Activated CD8-positive, alpha-beta T cell treated with anti-CD3 and anti-CD28 coated beads for 36 hours (primary cell): ENCODE results near the gene GRK3. TPM values are rescaled to one million over a fixed set of nuclear protein-coding genes. Genes with fewer than 3 reads are reported as not detected.

Experiments used
- ATAC-seq: fragments of 200-7000 bp; cut with Tn5 transposase; one replicate; pipeline ENCODE4 v1.10.0; 2021; ENCODE audit warnings: mild to moderate bottlenecking, moderate library complexity
- CTCF ChIA-PET: fragments of 350-600 bp; sonication (Branson Sonifier 250); formaldehyde crosslinking; loops from one replicate; lab custom pipeline; 2021; ENCODE audit warnings: antibody characterized with exemption; lab: Charles Lee
- POLR2A ChIA-PET: fragments of 350-600 bp; sonication (Branson Sonifier 250); formaldehyde crosslinking; loops from one replicate; lab custom pipeline; 2021; ENCODE audit warnings: antibody characterized with exemption; lab: Charles Lee
- DNase-seq: peaks from one replicate; pipeline ENCODE4 v3.0.0-alpha.2; 2020
- H3K27ac Mint-ChIP-seq: one replicate; pipeline ENCODE4 v1.8.0; 2021; ENCODE audit warnings: mild to moderate bottlenecking, mixed read lengths
- H3K27me3 Mint-ChIP-seq: one replicate; pipeline ENCODE4 v1.8.0; 2021; ENCODE audit warnings: mixed read lengths
- H3K36me3 Mint-ChIP-seq: one replicate; pipeline ENCODE4 v1.8.0; 2021; ENCODE audit warnings: low read depth, mixed read lengths
- H3K4me1 Mint-ChIP-seq: one replicate; pipeline ENCODE4 v1.8.0; 2021; ENCODE audit warnings: low read depth, mixed read lengths
- H3K4me3 Mint-ChIP-seq: one replicate; pipeline ENCODE4 v1.8.0; 2021; ENCODE audit warnings: mild to moderate bottlenecking, moderate library complexity, mixed read lengths
- H3K9me3 Mint-ChIP-seq: one replicate; pipeline ENCODE4 v1.8.0; 2021; ENCODE audit warnings: mixed read lengths
- intact Hi-C: fragments of 100-400 bp; cut with micrococcal nuclease; formaldehyde crosslinking; loops from one replicate; pipeline ENCODE4 v1.10.0; 2022
- total RNA-seq, 2 experiments: library from RNA; stranded (reverse); gene quantifications; one replicate each; pipeline ENCODE4 v1.2.3, GENCODE V29; 2021
- TF ChIP-seq, protein P1 (sequence below): fragments of 200-600 bp; IDR thresholded peaks from one replicate; pipeline ENCODE4 v1.8.0; 2022; ENCODE audit warnings: antibody characterized with exemption, mild to moderate bottlenecking

The GRK3 gene
- total RNA-seq, 2 experiments from 2014 or later: 26.3 to 26.7 TPM

GRCh38 chr22:25772288-25772687, 207.8 kb downstream of the GRK3 start:
- Mint-ChIP-seq H3K4me1 (peaks cover 20% of the 10 kb centered on the region), H3K36me3 (no peaks in the 10 kb centered on the region), H3K9me3 (peaks cover 3% of the 10 kb centered on the region), H3K27ac (peak overlapping the region; percentile 66), H3K27me3 (peaks cover 3% of the 10 kb centered on the region), H3K4me3 (no peak overlapping the region)
- CTCF ChIA-PET: interaction anchor here (0.6 to 3.7 kb wide), 44 partner anchors 10 to 558 kb away, joined by 3 to 30 read pairs (median 4); no protein-coding TSS in a partner anchor
- TF ChIP-seq, protein P1, sequence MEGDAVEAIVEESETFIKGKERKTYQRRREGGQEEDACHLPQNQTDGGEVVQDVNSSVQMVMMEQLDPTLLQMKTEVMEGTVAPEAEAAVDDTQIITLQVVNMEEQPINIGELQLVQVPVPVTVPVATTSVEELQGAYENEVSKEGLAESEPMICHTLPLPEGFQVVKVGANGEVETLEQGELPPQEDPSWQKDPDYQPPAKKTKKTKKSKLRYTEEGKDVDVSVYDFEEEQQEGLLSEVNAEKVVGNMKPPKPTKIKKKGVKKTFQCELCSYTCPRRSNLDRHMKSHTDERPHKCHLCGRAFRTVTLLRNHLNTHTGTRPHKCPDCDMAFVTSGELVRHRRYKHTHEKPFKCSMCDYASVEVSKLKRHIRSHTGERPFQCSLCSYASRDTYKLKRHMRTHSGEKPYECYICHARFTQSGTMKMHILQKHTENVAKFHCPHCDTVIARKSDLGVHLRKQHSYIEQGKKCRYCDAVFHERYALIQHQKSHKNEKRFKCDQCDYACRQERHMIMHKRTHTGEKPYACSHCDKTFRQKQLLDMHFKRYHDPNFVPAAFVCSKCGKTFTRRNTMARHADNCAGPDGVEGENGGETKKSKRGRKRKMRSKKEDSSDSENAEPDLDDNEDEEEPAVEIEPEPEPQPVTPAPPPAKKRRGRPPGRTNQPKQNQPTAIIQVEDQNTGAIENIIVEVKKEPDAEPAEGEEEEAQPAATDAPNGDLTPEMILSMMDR: no peak
- intact Hi-C loops: loop anchor here (1.0 to 10.0 kb wide), 3 partner anchors 67 to 310 kb away; no protein-coding TSS in a partner anchor
- no peak for ATAC-seq
- POLR2A ChIA-PET: interaction anchor here (0.6 to 0.9 kb wide), 3 partner anchors 24 to 310 kb away, joined by 3 to 4 read pairs (median 3); no protein-coding TSS in a partner anchor
- DNase-seq: no peak

DNA sequence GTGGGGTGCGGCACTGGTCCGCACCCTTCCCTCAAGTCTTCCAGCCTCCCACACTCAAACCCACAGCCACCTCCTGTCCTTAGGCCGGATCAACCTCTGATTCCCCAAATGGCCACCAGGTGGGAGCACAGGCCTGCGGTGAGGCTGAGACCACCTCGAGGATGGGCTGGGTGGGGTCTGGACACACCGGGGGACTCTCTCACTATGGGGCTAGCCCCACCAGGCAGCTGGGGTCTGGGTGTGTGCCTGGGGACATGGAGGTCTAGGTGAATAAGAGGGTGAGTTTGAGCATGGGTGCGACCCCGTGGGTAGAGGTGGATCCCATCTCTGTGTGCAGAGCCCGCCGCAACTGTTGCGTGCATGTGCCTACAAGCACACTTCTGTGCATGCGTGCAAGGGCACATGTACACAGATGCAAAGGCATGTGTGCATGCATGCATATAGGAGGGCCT, 210.1 kb downstream of the GRK3 start:
- TF ChIP-seq, protein P1: peak; percentile 48
- ChIA-PET POLR2A (no interaction called here), CTCF (no interaction called here)
- H3K36me3 Mint-ChIP-seq: no peaks in the 10 kb centered on the region
- H3K4me1 Mint-ChIP-seq: peaks cover 10% of the 10 kb centered on the region
- intact Hi-C loops: loop anchor here (5.0 to 10.0 kb wide), 3 partner anchors 70 to 558 kb away; no protein-coding TSS in a partner anchor
- H3K9me3 Mint-ChIP-seq: no peaks in the 10 kb centered on the region
- ATAC-seq: no peak
- H3K27me3 Mint-ChIP-seq: peaks cover 5% of the 10 kb centered on the region
- H3K27ac Mint-ChIP-seq: no peak overlapping the region
- no peak overlapping the region for H3K4me3 Mint-ChIP-seq
- DNase-seq: peak; percentile 25

DNA sequence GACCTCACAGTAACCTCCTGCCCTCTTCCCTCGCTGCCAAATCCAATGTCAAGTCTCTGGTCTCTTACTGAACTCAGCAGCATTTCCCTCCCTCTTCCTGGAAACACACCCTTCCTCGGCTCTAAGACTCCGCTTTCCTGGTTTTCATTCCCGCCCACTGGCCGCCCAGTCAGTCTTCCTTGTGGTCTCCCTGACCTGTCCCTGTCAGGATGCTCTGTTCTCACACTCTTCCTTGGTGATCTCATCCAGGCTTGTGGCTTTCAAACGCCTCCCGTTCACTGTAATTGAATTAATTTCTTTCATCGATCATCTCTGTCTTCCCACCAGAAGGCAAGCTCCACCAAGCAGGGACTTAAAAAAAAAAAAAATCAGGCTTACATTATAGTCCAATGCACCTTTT, 211.1 kb downstream of the GRK3 start:
- Mint-ChIP-seq H3K4me3 (no peak overlapping the region), H3K36me3 (no peaks in the 10 kb centered on the region), H3K4me1 (peaks cover 7% of the 10 kb centered on the region), H3K9me3 (no peaks in the 10 kb centered on the region), H3K27ac (no peak overlapping the region), H3K27me3 (peaks cover 5% of the 10 kb centered on the region)
- DNase-seq (no peak), ATAC-seq (no peak)
- ChIA-PET POLR2A (no interaction called here), CTCF (no interaction called here)
- intact Hi-C loops: loop anchor here (5.0 to 10.0 kb wide), 2 partner anchors 71 to 557 kb away; no protein-coding TSS in a partner anchor
- TF ChIP-seq, protein P1: no peak

DNA sequence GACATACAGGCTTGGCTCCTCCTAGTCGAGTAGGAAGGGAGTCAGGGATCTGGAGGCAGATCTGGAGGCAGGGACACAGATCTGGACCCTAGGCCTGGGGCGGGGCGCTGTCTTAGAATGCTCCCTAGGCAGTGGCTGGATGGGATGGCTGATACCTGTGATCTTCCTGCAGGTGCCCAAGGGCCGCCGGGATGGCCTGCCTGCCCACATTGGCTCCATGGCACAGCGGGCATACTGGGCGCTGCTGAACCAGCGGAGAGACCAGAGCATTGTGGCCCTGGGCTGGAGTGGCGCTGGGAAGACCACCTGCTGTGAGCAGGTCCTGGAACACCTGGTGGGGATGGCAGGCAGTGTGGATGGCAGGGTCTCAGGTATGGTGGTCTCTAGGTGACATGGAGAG, 212.9 kb downstream of the GRK3 start:
- no peaks in the 10 kb centered on the region for H3K9me3 Mint-ChIP-seq
- ChIA-PET POLR2A (no interaction called here), CTCF (no interaction called here)
- intact Hi-C loops: loop anchor here (5.0 to 10.0 kb wide), 2 partner anchors 73 to 555 kb away; no protein-coding TSS in a partner anchor
- H3K27me3 Mint-ChIP-seq: peaks cover 5% of the 10 kb centered on the region
- TF ChIP-seq, protein P1: no peak
- H3K4me3 Mint-ChIP-seq: no peak overlapping the region
- no peak for DNase-seq
- H3K27ac Mint-ChIP-seq: no peak overlapping the region
- no peak for ATAC-seq
- peaks cover 7% of the 10 kb centered on the region for H3K4me1 Mint-ChIP-seq
- H3K36me3 Mint-ChIP-seq: no peaks in the 10 kb centered on the region

DNA sequence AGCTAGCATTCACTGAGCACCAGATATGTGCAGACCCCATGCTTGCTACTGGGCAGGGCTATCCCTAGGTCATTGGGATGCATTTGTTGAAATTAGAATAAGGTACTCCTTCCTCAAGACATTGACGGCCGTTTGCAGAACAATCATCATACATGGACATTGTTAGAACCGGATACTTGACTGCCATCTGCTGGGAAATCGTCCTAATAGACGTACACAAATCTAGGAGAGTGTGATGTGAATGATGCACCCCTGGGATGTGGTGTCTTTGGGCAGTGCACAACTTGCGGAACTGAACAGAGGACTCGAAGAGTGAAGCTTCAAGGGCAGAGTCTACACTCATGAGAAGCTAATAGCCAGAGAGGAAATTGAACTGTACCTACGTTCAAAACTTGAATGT, 213.4 kb downstream of the GRK3 start:
- intact Hi-C loops: loop anchor here (5.0 to 10.0 kb wide), 2 partner anchors 73 to 554 kb away; no protein-coding TSS in a partner anchor
- POLR2A ChIA-PET: no interaction called here

More for the DNA sequence above, 213.4 kb downstream of the GRK3 start:
- ATAC-seq (no peak), DNase-seq (peak; percentile 37)
- peaks cover 5% of the 10 kb centered on the region for H3K27me3 Mint-ChIP-seq
- H3K9me3 Mint-ChIP-seq: no peaks in the 10 kb centered on the region
- CTCF ChIA-PET: no interaction called here
- TF ChIP-seq, protein P1: no peak
- H3K4me3 Mint-ChIP-seq: no peak overlapping the region
- no peak overlapping the region for H3K27ac Mint-ChIP-seq
- no peaks in the 10 kb centered on the region for H3K36me3 Mint-ChIP-seq
- peaks cover 3% of the 10 kb centered on the region for H3K4me1 Mint-ChIP-seq
